GM10248 (cell line): ENCODE results near the gene ZNF771.

Experiments used
- CTCF ChIA-PET: fragments of 300-600 bp; sonication (Branson Sonifier 250); formaldehyde crosslinking; extraction: SDS; loops from one replicate; lab custom pipeline; 2021; ENCODE audit warnings: antibody characterized with exemption; lab: Yijun Ruan, JAX
- POLR2A ChIA-PET: fragments of 350-650 bp; sonication (Branson Sonifier 250); formaldehyde crosslinking; extraction: SDS; loops from one replicate; lab custom pipeline; 2020; ENCODE audit warnings: antibody characterized with exemption; lab: Yijun Ruan, JAX
- DNase-seq: peaks from one replicate; pipeline ENCODE4 v3.0.0; 2012; ENCODE audit errors: extremely low spot score
- TF ChIP-seq, protein P1 (sequence below): IDR thresholded peaks from 2 replicates; pipeline ENCODE4 v1.5.1; 2012; ENCODE audit warnings: mild to moderate bottlenecking, low read depth; ENCODE audit errors: extremely low read depth, missing control alignments, control extremely low read depth

The ZNF771 gene

DNA sequence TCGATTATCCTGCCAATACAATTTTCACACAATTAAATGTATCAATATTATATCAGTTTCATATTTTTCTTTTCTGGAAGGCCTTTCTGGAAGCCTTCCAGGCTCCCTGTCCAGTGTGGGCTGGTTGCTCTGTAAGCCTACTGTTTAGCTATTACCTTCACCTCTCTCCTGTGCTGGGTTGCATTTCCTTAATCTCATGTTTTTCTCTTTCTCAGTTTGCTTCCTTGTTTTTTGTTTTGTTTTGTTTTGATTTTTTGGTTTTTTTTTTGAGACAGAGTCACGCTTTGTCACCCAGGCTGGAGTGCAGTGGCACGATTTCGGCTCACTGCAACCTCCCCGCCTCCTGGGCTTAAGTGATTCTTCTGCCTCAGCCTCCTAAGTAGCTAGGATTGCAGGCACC lies 31.4 kb downstream of the ZNF771 start:
- DNase-seq = no peak
- POLR2A ChIA-PET = interaction anchor here (0.7 kb wide), 1 partner anchor 68 kb away, joined by 4 read pairs; the partner anchor contains the start of gene TBC1D10B
- CTCF ChIA-PET = interaction anchor here (0.9 to 8.8 kb wide), 5 partner anchors 8 to 159 kb away, joined by 4 to 73 read pairs (median 6); partner anchors contain the start of genes DCTPP1 and ZNF747
- TF ChIP-seq, protein P1, sequence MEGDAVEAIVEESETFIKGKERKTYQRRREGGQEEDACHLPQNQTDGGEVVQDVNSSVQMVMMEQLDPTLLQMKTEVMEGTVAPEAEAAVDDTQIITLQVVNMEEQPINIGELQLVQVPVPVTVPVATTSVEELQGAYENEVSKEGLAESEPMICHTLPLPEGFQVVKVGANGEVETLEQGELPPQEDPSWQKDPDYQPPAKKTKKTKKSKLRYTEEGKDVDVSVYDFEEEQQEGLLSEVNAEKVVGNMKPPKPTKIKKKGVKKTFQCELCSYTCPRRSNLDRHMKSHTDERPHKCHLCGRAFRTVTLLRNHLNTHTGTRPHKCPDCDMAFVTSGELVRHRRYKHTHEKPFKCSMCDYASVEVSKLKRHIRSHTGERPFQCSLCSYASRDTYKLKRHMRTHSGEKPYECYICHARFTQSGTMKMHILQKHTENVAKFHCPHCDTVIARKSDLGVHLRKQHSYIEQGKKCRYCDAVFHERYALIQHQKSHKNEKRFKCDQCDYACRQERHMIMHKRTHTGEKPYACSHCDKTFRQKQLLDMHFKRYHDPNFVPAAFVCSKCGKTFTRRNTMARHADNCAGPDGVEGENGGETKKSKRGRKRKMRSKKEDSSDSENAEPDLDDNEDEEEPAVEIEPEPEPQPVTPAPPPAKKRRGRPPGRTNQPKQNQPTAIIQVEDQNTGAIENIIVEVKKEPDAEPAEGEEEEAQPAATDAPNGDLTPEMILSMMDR = no peak

DNA sequence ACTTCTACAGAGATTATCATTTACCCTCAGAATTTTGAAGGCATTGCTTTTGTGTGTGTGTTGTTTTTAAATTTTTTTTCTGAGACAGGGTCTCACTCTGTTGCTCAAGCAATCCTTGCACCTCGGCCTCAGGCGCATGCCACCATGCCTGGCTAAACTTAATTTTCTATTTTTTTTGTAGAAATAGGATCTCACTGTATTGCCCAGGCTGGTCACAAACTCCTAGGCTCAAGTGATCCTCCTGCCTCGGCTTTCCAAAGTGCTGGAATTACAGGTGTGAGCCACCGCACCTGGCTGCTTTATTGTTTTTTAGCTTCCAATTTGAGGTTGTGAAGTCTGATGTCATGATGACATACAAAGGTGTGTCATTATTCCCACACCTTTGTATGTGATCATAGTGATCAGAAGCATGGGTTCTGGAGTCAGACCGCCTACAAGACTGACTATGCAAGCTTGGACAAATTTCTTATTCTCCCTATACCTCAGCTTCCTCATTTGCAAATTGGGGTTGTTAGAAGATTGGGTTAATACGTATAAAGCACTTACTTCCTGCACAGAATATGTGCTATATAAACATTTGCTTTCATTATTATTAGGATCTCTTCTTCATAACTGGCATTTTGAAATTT lies 32.4 kb downstream of the ZNF771 start:
- no peak for DNase-seq
- TF ChIP-seq, protein P1 = no peak
- ChIA-PET POLR2A (no interaction called here), CTCF (interaction anchor here (0.9 to 8.8 kb wide), 4 partner anchors 9 to 158 kb away, joined by 4 to 73 read pairs (median 12); partner anchors contain the start of genes DCTPP1 and ZNF747)

- ChIA-PET CTCF (interaction anchor here (1.4 to 8.8 kb wide), 2 partner anchors 13 to 177 kb away, joined by 3 to 73 read pairs; partner anchors contain the start of gene DCTPP1), POLR2A (interaction anchor here (0.6 kb wide), 1 partner anchor 12 kb away, joined by 4 read pairs; no protein-coding TSS in a partner anchor)
- no peak for DNase-seq
- TF ChIP-seq, protein P1 = no peak
Measured at GRCh38 chr16:30443631-30444030, 36.2 kb downstream of the ZNF771 start.

- DNase-seq = no peak
- POLR2A ChIA-PET = interaction anchor here (0.6 to 0.9 kb wide), 2 partner anchors 15 to 32 kb away, joined by 3 to 4 read pairs; partner anchors contain the start of gene DCTPP1
- CTCF ChIA-PET = interaction anchor here (1.4 to 8.8 kb wide), 5 partner anchors 11 to 176 kb away, joined by 3 to 73 read pairs (median 6); partner anchors contain the start of gene DCTPP1
- TF ChIP-seq, protein P1 = no peak
Measured at GRCh38 chr16:30444231-30445148, 37.1 kb downstream of the ZNF771 start.

GRCh38 chr16:30445149-30445407 lies 37.7 kb downstream of the ZNF771 start:
- CTCF ChIA-PET = interaction anchor here (1.0 to 8.8 kb wide), 5 partner anchors 11 to 182 kb away, joined by 3 to 73 read pairs (median 6); partner anchors contain the start of gene DCTPP1
- POLR2A ChIA-PET = interaction anchor here (0.9 kb wide), 1 partner anchor 15 kb away, joined by 4 read pairs; the partner anchor contains the start of gene DCTPP1

More at GRCh38 chr16:30445149-30445407, 37.7 kb downstream of the ZNF771 start:
- TF ChIP-seq, protein P1 = no peak
- no peak for DNase-seq
